IPS-11a (cell line): ENCODE measurements around the gene PRUNE2.

Experiments
- H3K4me3 ChIP-seq: one replicate; pipeline ENCODE4 v1.5.1; 2013; ENCODE audit warnings: low read depth, low read length, control low read depth

Gene PRUNE2

DNA sequence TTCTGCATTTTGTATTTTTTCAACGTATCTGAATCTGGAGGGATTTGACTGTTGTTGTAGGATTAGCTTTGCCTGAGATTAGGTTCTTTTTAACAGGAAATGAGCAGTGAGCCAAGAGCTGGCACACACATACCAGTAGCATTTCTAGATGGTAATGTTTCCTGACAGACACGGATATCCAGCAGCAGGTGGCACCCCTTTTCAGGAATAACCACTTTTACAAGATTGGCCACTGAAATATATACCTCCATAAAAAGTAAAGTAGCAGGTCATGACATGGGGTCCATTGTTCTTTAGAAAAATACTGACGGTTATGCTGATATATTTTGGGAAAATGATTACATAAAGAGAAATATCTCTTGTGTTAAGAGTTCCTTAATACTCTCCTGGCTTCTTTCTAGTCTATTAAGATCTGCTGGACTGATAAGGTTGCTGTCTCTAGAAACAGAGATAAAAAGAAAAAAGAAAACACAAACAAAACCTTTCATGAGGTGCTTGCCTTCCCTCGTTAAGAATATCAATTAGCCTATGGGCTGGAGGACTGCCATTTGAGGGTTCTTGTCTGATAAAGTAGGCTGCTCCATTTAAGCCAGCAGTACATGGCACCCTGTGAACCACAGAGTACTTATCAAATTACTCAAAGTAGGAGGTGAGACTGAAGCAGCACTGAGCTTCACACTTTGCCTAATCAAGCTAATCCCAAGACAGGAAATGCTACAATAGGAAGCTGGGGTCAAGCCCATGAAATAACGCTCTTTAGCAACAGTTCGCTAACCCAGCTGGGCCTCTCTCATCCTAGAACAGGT is 243.2 kb downstream of the PRUNE2 start:
- no peak overlapping the region for H3K4me3 ChIP-seq

DNA sequence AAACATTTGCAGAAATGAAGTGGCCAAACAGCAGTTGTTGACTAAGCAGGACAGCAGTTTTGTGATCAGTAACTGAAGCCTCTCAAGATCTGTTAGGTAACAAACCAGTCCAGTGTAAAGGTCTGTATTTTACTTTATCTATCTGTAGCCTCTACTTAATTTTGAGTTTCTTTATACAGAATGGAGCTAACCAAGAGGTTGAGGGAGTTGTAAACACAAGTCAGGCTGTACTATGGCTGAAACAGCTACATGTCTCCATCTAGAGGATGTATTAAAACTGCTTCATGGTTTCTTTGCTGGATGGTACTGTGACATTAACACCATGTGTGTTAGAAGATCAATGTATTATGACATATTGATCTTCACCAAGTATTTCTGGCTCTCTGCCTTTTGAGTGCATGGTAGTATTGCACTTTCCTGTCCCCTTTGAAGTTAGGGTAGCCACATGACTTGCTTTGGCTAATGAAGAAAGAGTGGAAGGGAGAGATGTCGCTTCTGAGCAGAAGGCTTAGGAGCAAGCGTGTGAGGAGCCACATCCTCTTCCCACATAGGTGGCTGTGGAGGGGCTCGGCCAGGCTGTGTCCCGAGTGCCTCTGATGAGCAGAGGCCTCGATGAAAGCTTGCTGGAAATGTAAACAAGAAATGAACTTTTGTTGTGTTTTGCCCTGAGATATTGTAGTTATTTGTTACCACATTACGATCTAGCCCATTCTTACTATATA is 247.2 kb downstream of the PRUNE2 start:
- H3K4me3 ChIP-seq: no peak overlapping the region

DNA sequence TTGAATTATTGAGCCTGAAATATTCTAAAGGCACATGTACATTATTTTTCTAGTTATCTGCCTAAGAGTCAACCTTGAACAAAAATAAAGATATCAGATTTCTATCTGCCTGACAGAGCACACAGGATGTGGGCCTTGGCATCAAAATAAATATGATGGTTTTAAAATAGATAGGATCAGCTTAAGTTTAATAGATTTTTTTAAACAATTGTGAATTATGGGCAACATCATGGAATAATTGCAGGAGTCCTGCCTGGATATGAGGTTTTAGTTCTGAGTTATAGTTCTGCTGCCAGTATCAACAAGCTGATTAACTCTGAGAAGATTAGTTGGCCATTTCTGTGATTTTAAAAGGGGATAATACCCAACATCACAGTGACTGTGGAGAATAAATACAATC is 248.6 kb downstream of the PRUNE2 start:
- no peak overlapping the region for H3K4me3 ChIP-seq

DNA sequence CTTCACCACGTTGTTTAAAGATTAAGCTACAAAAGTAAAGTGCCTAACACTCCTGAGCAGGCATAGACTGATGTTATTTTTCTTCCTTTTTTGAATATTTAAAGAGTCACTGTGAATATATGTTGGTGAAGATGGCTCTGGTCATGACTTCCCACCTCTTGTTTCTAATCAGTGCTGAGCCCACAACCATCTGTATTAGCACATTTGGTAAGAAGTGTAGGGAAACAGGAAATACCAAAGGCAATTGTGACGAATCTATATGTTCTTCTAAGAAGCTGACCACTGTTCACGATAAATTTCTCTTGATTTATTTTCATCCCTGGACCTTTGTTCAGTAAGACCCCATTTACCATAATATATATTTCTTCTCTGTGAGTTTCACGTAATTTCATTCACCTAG is 249.9 kb downstream of the PRUNE2 start:
- H3K4me3 ChIP-seq: no peak overlapping the region

DNA sequence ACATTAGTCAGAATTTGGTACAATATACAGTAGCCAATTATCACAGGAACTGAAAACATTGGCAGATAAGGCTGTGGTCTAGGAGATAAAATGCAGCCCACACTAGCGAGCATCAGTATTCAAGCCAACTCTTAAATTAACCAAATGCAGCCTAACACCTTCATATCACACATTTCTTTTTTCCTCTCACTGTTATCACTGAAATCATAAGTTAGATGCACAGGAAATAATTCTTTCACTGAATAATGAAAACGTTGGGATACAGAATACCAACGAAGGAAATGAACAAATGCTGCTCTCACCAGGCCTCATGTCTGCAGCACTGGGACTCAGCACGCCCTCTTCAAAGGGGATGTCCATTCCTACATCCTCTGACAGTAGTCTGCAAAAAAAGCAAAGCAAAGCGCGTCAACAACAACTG is 250.8 kb downstream of the PRUNE2 start:
- no peak overlapping the region for H3K4me3 ChIP-seq

DNA sequence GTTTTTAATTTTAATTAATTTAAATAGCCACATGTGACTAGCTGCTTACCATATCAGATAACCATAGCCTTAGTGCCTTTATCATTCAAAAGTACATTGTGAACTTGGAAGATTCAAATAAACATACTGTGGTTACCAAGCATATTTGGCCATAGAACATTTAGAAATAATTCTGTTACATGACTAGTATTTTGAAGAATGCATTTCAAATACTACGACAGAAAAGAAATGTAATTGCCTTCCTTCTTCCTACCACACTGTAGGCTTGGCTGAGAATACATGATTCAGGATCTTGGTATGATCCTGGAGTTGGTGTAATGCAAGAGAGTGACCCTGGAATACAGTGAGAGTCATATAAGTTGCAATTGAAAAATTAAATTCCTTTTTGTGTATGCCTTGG is 251.3 kb downstream of the PRUNE2 start:
- no peak overlapping the region for H3K4me3 ChIP-seq

DNA sequence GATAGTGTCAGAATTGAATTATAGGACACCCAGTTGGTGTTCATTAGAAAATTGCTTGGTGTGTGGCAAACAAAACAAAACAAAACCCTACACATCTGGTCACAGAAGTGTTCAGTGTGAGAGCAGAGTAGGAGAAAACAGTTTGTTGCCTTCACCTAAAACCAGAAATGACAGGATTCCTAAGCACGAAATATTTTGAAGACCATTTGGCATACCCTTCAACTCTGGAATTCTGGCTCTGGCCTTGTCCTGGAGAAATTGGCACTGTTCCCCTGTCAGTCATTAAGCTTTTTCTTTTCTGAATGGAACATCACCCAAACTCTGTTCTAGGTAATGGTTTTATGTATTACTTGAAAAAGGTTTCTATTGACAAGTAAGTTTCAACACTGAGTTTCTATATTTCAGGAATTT is 251.9 kb downstream of the PRUNE2 start:
- H3K4me3 ChIP-seq: no peak overlapping the region

DNA sequence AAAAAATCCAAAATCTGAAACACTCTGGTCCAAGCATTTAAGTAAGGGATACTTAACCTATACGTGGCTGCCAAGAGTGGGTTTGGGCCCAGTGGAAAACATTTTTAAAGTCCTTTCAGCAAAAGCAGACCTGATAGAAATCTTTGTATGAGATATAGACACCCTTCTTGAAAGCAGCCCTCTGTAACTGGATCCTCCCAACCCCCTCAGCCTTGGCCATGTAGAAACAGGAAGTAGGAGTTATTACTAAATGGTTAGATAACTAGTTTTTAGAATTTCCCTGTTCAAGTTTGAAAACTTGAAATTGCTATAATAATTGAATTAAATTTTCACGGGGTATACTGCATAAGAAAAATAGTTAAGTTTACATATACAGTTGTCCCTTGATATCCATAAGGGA is 253.0 kb downstream of the PRUNE2 start:
- H3K4me3 ChIP-seq: no peak overlapping the region

DNA sequence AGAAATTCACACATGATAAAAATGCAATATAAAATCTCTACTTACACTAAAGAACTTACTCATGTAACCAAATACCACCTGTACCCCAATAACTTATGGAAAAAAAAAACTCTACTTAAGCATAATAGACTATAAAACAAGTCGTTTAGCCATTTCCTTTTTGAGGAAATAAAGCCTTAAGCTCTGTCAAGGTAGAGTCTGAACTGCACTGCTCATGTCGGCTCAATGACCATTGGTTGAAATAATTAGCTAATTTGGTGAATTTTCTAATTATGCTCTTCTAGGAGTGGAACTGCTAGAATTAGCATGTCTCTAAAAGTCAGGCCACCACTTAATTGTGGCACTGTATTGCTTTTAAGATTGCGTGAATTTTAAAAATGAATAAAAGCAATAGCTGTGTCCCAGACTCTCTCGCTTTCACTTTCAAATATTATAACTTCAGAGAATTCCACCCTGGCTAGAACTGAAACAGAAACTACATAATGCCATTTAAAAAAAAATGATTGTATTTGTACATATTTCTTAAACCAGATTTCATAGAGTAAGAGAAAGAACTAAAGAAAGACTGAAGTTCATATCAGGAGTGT is 254.7 kb downstream of the PRUNE2 start:
- no peak overlapping the region for H3K4me3 ChIP-seq

DNA sequence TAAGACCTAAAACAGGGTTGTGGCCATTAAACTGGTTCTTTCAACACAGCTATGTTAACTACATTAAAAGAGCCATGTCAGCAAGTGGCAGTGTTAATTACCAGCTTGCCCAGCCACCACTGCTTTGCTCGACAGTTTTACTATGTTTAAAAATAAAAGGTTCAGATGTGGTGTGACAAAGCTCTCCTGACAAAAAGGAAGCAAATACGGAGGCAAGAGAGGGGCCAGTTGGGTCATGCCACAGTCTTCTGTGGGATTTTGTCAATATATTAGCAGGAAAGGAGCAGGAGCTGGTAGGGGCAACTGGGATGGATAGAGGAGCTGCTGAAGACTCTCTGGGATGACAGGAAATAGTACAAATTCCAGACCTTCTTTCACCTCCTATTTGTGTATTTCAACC is 255.2 kb downstream of the PRUNE2 start:
- no peak overlapping the region for H3K4me3 ChIP-seq

DNA sequence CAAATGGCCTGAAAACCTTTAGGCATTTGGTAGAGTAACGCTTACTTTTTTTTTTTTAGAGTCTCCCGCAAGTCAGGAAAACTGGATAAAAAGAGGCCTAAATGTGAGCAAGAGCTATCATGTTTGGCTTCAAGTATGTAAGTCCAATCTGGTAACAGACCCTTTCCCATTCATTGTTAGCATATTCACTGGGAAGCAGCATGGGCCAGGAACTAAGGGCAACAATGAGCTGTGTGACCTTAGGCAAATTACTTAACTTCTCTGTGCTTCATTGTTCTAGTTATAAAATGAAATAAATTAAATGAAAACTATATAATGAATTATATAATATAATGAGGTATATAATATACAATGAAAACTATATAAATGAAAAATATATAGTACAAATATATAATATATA is 256.0 kb downstream of the PRUNE2 start:
- no peak overlapping the region for H3K4me3 ChIP-seq

DNA sequence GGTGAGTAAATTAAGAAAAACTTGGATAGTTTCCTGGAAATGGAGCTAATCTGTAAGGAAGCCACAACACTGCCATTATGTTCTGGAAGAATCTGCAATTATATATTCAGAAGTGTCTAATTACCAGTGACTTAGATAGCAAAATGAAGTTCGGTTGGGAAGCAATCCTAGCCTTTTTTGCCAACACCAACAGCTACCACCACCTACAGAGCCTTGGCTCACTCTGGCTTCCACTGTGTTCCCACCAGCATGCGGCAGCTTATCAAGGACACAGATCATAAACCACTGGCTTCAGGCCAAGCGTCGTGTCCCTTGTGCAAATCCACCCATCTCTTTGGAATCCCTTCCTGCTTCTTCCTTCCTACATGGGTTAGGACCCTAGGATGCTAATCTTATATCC is 259.7 kb downstream of the PRUNE2 start:
- H3K4me3 ChIP-seq: no peak overlapping the region

DNA sequence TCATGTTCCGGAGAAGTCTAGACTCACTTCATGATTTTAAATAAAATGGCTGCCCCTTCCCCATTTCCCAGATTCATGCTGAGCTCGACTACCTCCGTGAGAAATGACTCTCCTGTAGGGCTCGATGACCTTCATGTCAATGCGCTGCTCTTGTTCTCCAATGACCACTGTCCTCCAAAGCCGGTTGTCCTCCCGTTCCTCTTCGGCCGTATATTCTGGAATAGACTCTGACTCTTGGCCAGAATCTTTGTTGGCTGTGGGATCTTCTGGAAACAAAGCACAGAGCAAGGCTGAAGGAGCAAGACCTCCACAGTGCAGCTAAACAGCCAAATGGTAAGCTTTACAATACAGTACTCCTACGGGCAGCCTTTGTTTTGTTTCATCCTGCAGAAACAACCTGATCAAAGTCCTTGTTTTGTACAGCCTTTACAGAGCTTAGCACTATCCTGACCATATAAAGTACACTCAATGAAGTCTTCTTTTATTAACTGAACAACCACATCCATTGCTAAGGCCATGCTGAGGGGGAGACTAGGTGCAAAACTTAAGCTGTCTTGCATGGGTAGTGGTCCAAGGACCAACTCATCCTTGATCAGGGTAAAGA is 261.2 kb downstream of the PRUNE2 start:
- H3K4me3 ChIP-seq: no peak overlapping the region

DNA sequence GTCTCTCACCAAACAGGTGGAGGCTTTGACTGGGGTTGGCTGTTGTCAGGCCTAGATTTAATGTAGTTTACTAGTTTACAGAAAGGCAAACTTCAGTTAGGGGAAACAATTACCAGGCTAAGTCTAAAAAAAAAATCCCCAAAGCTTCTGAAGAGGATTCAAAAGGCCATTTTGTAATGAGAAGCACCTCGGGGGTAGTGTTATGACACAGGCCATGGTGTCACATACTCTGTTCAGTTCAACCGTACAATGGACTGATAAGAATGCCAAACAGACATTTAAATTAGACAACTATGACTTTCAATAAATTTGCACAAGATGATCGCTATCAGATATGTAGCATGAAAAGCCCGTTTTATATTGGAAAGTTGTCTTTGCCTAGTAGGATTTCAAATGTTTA is 261.7 kb downstream of the PRUNE2 start:
- no peak overlapping the region for H3K4me3 ChIP-seq

DNA sequence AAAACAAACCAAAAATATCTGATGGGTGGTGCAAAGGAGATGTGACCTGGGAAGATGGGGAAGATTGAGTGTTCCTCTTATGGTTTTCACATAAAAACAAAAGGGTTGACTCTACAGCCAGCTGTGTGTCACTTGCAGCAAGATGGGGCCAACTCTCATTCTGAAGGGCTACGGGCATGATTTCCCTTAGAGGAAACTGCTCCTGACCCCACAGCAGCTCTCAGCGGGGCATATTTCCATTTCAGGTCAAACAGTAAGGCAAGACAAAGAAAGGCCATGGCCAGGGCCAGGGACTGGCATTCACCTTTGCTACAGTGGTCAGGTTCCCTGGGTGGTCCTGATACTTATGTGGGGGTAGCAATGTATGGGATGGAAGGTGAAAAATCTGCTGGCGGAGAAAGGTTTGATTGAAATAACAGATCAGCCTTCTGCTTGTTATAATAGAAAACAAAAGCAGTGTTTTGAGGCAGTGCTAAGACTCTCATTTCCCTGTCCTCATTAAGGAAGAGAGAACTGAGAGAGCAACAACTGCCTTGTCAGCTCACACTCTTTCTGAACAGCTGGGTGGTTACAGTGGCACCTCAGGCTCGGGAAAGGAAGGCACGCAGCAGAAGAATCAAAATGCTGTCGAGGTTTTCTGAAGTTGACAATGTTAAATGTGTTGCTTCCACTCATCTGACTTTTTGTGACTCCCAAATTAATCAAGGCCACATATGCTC is 262.4 kb downstream of the PRUNE2 start:
- no peak overlapping the region for H3K4me3 ChIP-seq

DNA sequence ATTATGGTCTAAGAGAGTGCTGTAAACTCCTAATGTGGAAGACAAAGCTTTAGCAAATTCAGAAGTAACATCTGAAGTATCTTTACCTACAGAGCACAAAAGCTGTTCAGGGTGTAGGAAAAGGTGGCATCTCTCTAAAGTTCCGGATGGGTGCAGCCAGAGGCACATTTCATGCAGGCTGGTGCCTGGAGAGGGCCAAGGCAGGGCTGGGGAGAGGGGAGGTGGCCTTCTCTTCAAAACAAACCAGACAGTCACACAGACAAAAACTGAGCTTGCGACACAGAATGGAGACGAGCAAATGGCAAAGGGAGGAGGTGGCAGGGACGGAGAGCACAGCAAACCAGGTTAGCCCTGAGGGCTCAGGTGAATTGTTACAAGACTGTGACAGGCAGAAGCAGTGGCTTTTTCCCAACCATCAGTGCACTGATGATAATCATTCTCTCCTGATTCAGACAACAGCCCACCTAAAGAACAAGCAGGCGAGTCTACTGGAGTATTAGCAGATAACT is 263.2 kb downstream of the PRUNE2 start:
- no peak overlapping the region for H3K4me3 ChIP-seq

DNA sequence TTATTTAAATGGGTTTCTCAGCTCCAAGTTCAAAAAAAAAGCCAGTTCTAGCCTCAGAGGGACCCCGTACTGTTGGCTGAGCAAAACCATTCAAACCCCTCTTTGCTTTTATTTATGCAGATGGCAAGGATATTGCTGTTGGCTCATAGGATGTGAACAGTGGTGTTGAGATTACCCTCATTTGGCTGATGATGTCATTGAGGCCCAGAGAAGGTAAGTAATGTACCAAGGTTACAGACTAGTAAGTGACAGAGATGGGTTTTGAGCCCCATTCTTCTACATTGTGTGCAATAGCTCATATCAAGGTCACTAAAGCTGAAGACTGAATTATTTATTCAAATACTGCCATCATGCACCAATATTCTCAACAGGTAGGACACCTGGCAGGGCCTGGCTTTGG is 263.8 kb downstream of the PRUNE2 start:
- no peak overlapping the region for H3K4me3 ChIP-seq

DNA sequence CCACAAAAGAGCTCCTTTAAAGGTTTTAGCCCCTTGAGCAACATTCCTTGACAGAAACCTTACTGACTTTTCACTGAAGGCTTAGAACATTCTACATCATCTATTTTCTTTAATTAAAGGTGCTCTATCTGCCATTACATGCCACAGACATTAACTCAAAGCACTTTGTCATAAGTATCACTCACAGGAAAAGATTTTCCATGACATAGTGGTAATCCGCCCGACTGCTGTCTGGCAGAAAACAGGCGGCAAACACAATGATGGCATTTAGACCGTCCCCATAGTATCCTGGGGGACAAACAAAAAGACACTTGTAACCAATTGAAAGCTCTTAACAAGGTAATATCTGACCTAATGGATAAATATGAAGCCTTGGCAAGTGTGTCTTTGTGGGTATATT is 267.9 kb downstream of the PRUNE2 start:
- no peak overlapping the region for H3K4me3 ChIP-seq

DNA sequence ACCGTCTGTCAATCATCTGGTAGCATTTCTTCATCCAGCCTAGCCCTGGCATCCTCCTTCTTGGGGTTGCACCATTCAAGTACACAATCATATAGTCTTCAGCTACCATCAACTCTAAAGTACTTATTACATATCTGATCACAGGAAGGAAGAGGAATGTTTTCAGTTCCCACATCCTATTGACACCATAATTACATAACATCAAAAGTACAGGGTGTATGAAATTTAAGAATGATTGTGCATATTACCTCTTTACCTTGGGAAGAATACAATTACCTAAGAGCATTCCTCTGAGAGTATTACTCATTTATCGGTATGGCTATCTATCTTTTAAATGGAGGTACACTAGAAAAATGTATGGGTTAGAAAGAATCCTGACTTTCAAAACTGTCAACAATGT is 268.5 kb downstream of the PRUNE2 start:
- no peak overlapping the region for H3K4me3 ChIP-seq

DNA sequence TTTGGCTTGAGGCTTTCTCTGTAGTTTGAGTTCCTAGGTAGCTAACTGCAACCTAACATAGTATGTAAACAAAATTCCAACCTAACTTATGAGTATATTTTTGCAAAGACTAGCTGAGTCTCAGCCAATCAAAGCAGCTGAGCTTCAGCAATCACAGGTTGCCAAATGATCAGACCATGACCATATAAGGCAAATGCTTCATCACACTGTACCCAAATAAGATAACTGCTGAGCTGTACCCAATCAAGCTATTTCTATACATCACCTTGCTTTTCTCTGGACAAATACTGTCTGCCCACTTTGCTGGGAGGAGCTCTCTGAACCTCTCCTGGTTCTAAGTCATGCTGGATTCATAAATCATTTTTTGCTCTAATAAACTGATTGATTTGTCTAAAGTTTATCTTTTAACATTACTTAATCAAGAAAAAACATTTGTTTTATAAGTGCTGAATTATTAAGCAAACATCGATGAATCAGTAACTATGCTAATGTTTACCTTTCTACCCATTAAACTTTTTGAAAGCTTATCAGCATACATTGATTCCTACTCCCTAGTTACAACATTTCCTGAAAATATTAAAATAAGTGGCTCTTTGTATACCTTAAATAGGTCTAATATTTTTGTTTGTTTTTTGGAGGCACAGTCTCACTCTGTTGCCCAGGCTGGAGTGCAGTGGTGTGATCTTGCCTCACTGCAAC is 271.4 kb downstream of the PRUNE2 start:
- H3K4me3 ChIP-seq: no peak overlapping the region
